Kidney epithelial cell (primary cell): ENCODE results near the gene ZFP64. TPM values are rescaled to one million over a fixed set of nuclear protein-coding genes. Genes with fewer than 3 reads are reported as not detected.

ENCODE experiments used
- DNase-seq: peaks from one replicate; pipeline ENCODE4 v3.0.0-alpha.2; 2010; ENCODE audit warnings: low read depth
- H3K27me3 ChIP-seq: 2 replicates; pipeline ENCODE4 v1.6.0; 2011; ENCODE audit warnings: low read length; ENCODE audit not compliant: control insufficient read depth, insufficient read depth
- H3K36me3 ChIP-seq: 2 replicates; pipeline ENCODE4 v1.5.1; 2011; ENCODE audit warnings: low read length; ENCODE audit not compliant: control insufficient read depth, insufficient read depth
- H3K4me3 ChIP-seq: 2 replicates; pipeline ENCODE4 v1.5.1; 2011; ENCODE audit warnings: low read depth, mild to moderate bottlenecking, control low read depth, low read length
- total RNA-seq: library from RNA; depleted of rRNA; stranded (reverse); fragments of >200 nt; gene quantifications from 2 replicates; pipeline ENCODE4 v1.2.3, GENCODE V29; 2015
- TF ChIP-seq, protein P1 (sequence below): IDR thresholded peaks from 2 replicates; pipeline ENCODE4 v1.5.1; 2011; ENCODE audit warnings: mild to moderate bottlenecking, moderate library complexity, low read length, control low read depth, inconsistent platforms; ENCODE audit not compliant: insufficient read depth, poor library complexity, severe bottlenecking

ZFP64 gene
- total RNA-seq = 45.5 and 49.6 TPM in 2 replicates

DNA sequence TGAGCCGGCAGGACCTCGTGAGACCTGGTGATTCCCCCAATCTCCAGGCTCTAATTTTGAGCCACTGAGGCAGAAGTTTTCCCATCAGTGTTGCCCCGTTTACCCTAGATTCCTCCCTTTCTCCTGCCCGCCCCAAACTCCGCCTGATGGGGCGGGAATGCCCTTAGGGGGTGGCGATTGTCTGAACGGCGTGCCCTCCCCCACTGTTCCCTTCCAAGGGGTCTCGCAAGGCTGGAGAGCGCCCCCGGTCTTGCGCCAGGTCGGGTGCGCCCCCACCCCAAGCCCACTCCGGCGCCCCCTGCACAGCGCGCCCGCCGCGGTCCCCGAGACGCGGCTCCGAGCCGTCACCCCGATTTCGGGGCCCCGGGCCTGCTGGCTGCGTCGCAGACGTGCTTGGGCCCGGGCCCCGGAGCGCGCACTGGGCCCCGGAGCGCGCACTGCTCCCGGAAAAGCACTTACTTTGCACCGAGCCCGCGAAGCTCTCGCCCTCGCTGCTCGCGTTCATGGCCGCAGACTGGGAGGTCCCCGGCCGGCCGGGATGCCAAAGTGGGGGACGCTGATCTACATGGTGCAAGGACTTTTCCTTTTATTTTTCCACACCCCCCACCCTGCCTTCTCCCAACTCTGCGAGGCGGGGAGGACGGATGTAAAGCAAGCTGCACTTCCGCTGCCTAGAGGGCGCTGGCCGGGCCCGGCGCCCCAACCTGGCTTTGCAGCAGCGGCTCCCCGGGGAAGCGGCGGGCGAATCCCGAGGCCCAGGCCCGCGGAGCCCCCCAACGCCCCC, at the start of gene ZFP64:
Gene ZFP64, minus strand, starts transcription at position 648 of the 784 bp plus-strand sequence. Its CDS starts 143 bp downstream, at position 505.
- Histone ChIP-seq H3K36me3 (no peaks in the 10 kb centered on the region), H3K27me3 (no peaks in the 10 kb centered on the region), H3K4me3 (peak within 1 kb of the TSS; percentile 72)
- TF ChIP-seq, protein P1, sequence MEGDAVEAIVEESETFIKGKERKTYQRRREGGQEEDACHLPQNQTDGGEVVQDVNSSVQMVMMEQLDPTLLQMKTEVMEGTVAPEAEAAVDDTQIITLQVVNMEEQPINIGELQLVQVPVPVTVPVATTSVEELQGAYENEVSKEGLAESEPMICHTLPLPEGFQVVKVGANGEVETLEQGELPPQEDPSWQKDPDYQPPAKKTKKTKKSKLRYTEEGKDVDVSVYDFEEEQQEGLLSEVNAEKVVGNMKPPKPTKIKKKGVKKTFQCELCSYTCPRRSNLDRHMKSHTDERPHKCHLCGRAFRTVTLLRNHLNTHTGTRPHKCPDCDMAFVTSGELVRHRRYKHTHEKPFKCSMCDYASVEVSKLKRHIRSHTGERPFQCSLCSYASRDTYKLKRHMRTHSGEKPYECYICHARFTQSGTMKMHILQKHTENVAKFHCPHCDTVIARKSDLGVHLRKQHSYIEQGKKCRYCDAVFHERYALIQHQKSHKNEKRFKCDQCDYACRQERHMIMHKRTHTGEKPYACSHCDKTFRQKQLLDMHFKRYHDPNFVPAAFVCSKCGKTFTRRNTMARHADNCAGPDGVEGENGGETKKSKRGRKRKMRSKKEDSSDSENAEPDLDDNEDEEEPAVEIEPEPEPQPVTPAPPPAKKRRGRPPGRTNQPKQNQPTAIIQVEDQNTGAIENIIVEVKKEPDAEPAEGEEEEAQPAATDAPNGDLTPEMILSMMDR = peak; percentile 73
- peak; percentile 32 for DNase-seq

DNA sequence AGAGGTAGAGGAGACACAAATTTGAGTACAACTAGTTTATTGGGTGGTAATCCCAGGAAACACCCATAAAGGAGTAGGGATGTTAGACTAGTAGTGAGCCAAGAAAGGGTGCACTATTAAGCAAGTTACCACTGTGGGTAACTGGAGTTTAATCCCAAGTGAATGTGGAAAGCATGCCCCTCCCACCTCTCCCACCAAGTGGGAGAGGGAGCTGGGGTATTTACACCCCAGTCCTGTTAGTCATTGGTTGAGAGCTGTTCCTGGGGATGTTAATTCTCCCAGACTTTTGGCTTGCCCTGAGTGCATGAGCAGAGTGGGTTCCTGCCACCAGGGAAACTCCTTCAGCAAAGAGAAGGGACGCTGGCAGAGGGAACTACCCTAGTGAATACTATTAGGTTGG, 49.2 kb upstream of the ZFP64 start:
- H3K27me3 ChIP-seq = no peaks in the 10 kb centered on the region
- TF ChIP-seq, protein P1 = no peak
- no peak overlapping the region for H3K4me3 ChIP-seq
- no peaks in the 10 kb centered on the region for H3K36me3 ChIP-seq
- no peak for DNase-seq

DNA sequence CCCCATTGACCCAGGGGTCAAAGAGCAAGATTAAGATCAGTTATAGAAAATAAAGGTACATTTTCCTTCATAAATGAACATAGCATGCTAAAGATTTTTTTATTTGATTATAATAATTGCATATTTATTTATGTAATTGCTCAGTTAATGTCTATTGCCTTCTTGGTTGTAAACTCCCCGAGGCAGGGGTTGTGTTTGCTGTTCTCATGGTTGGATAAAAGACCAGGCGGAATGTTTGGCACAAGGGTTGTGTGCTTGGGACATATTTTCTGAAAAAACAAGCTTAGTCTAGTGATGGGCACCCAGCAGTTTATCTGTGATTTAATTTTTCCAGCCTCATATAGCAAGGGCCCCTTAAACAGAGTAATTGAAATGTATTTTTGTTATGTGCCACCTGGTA, 47.5 kb upstream of the ZFP64 start:
- DNase-seq = no peak
- H3K36me3 ChIP-seq = no peaks in the 10 kb centered on the region
- TF ChIP-seq, protein P1 = no peak
- H3K27me3 ChIP-seq = no peaks in the 10 kb centered on the region
- H3K4me3 ChIP-seq = no peak overlapping the region

DNA sequence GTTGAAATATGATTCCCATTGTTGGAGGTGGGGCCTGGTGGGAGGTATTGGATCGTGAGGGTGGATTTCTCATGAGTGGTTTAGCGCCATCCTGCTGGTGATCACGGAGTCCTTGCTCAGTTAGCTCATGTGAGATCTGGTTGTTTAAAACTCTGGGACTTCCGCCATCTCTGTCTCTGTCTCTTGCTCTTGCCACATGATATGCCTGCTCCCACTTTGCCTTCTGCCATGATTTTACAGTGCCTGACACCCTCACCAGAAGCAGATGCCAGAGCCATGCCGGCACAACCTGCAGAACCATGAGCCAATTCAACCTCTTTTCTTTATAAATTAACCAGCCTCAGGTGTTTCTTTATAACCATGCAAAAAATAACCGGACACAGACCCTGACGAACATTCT, 44.7 kb upstream of the ZFP64 start:
- DNase-seq = no peak
- H3K36me3 ChIP-seq = no peaks in the 10 kb centered on the region
- H3K4me3 ChIP-seq = no peak overlapping the region
- TF ChIP-seq, protein P1 = no peak
- no peaks in the 10 kb centered on the region for H3K27me3 ChIP-seq

DNA sequence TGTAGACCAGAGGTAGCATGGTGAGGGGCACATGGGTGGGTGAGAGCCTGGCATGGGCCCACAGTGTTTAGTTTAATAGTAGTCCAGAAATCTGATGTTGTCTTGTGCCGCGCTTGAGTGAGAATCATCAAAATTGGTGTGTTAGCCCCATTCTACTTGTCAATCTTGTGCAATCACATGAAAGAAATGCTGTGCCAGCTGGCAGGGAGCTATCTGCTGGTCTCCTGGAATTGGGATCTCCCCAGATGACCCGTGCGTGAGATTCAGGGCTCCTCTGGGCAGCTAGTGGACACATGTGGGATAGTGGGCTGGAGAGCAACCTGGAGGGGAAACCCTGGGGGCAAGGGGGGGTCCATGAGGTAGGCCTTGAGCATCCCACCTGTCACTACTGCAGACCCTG, 43.5 kb upstream of the ZFP64 start:
- DNase-seq = no peak
- Histone ChIP-seq H3K4me3 (no peak overlapping the region), H3K36me3 (no peaks in the 10 kb centered on the region), H3K27me3 (no peaks in the 10 kb centered on the region)
- TF ChIP-seq, protein P1 = no peak

DNA sequence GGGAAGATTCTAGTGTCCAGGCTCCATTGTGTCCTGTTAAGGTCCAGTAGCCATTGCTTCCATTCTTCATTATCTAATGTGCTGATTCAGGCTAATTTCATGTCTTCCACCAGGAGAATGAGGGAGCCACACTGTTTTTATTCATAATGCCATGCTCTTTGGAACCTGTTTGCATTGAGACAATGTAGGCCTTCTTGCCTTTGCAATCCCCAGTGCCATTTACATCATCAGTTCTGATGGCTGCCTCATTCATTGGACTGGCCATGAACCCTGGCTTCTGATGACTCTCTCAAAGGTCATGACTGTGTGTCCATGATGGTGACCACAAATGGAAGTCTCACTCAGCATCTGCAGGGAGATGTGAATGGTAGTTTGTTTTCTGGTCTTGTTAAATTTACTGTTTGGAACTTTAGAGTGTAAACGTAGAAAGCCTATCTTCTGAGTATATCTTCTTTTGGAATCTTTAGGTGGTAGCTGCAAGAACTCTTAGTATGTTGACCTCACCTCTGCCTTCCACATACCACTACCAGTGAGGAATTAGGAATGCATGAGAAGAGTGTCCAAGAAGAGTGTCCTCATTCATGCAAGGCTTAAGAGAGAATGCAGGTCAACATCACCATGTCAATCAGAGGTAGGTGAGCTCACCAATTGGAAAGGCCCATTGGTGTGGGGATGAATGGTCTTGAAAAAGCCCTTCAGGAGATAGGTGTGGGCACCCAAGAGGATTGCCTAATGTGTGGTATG, 42.9 kb upstream of the ZFP64 start:
- H3K4me3 ChIP-seq = no peak overlapping the region
- DNase-seq = no peak
- TF ChIP-seq, protein P1 = no peak
- H3K27me3 ChIP-seq = no peaks in the 10 kb centered on the region
- H3K36me3 ChIP-seq = no peaks in the 10 kb centered on the region
